HepG2 (cell line): ENCODE results near the gene PRKCE.

Experiments used
- FOSL2 ChIP-seq: sonication (generic); formaldehyde crosslinking; IDR thresholded peaks from 2 replicates; pipeline ENCODE4 v1.4.0; 2020; ENCODE audit warnings: missing genetic modification reagents
- GATAD2A ChIP-seq: IDR thresholded peaks from 2 replicates; pipeline ENCODE4 v1.6.1; 2016
- NR3C1 ChIP-seq: sonication (generic); formaldehyde crosslinking; IDR thresholded peaks from 2 replicates; pipeline ENCODE4 v1.4.0; 2020; ENCODE audit warnings: missing genetic modification reagents
- POLR2AphosphoS2 ChIP-seq: IDR thresholded peaks from 2 replicates; pipeline ENCODE4 v1.6.1; 2011; ENCODE audit warnings: low read depth, low read length, improper control_type of control experiment
- POLR2AphosphoS5 ChIP-seq: IDR thresholded peaks from 2 replicates; pipeline ENCODE4 v1.6.1; 2012; ENCODE audit warnings: low read depth, low read length
- RCOR2 ChIP-seq: IDR thresholded peaks from 2 replicates; pipeline ENCODE4 v1.6.1; 2016; ENCODE audit warnings: missing biosample characterization, missing genetic modification reagents
- SIN3A ChIP-seq: IDR thresholded peaks from 2 replicates; pipeline ENCODE4 v1.6.1; 2011; ENCODE audit warnings: low read depth, mild to moderate bottlenecking, control low read depth, low read length, borderline replicate concordance
- SMARCE1 ChIP-seq: fragments of 450-650 bp; IDR thresholded peaks from 2 replicates; pipeline ENCODE4 v1.6.1; 2017; ENCODE audit warnings: borderline replicate concordance

DNA sequence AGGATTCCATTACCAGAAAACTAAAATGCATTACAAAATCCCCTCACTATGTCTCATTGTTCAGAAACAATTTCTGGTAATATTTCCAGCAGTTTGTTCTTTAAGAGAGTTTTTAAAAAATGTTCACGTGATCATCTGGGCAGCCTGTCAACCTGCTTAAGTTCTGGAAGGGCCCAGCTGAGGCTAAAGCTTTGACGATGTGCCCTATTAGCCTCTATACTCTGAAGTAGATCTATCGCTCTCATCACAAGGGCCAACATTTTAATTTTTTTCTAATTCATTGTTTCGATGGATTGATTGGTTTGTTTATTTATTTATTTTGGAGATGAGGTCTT is 205.8 kb downstream of the PRKCE start:
- TF ChIP-seq GATAD2A (CRISPR knock-in tag) (no peak), NR3C1 (CRISPR knock-in tag) (no peak), SIN3A (no peak), RCOR2 (CRISPR knock-in tag) (no peak), FOSL2 (no peak), POLR2AphosphoS5 (no peak), SMARCE1 (no peak), POLR2AphosphoS2 (no peak)
